Naive B cell (primary cell): ENCODE results near the gene KHDC4. TPM values are rescaled to one million over a fixed set of nuclear protein-coding genes. Genes with fewer than 3 reads are reported as not detected.
"Not testable (repeated sequence)": the region's sequence is repeated elsewhere in the genome, so short reads cannot be mapped to it uniquely, and the experiment has no call there.

Experiments used
- ATAC-seq, 2 donors: fragments of 150-1000 bp; cut with Tn5 transposase; 2 replicates each; pipeline ENCODE4 v1.10.0; 2021; ENCODE audit warnings: low read depth in 2 of 2, mild to moderate bottlenecking in 2 of 2, moderate library complexity in 2 of 2
- DNase-seq: peaks from one replicate; pipeline ENCODE4 v3.0.0; 2022
- H3K27ac Mint-ChIP-seq, 6 donors: one replicate each; pipeline ENCODE4 v1.8.0; 2020 to 2022; ENCODE audit warnings: mild to moderate bottlenecking in 6 of 6, mixed read lengths in 6 of 6, moderate library complexity in 5 of 6, inconsistent platforms in 2 of 6
- H3K27me3 Mint-ChIP-seq, 3 donors: one replicate each; pipeline ENCODE4 v1.8.0; 2021 to 2022; ENCODE audit warnings: mixed read lengths in 3 of 3, mild to moderate bottlenecking in 1 of 3
- H3K36me3 Mint-ChIP-seq, 2 donors: one replicate each; pipeline ENCODE4 v1.8.0; 2020 to 2022; ENCODE audit warnings: mixed read lengths in 2 of 2, inconsistent platforms in 1 of 2, mild to moderate bottlenecking in 1 of 2
- H3K4me1 Mint-ChIP-seq, 3 donors: one replicate each; pipeline ENCODE4 v1.8.0; 2020 to 2022; ENCODE audit warnings: mixed read lengths in 3 of 3, inconsistent platforms in 1 of 3, mild to moderate bottlenecking in 1 of 3, moderate library complexity in 1 of 3
- H3K4me3 Mint-ChIP-seq, 8 donors: one replicate each; pipeline ENCODE4 v1.8.0; 2020 to 2022; ENCODE audit warnings: mild to moderate bottlenecking in 8 of 8, mixed read lengths in 8 of 8, moderate library complexity in 8 of 8, inconsistent platforms in 2 of 8
- H3K9me3 Mint-ChIP-seq, 7 donors: one replicate each; pipeline ENCODE4 v1.8.0; 2020 to 2022; ENCODE audit warnings: mixed read lengths in 7 of 7, mild to moderate bottlenecking in 5 of 7, inconsistent platforms in 2 of 7, moderate library complexity in 1 of 7
- polyA plus RNA-seq, 6 donors: library from polyadenylated mRNA; unstranded; fragments of 300-500 nt; fragmentation: Illumina TruSeq; gene quantifications; one replicate each; pipeline ENCODE4 v1.2.3, GENCODE V29; 2021; ENCODE audit warnings: low read depth in 6 of 6

The KHDC4 gene
- polyA plus RNA-seq, 6 donors from 2014 or later, result 5.5 to 10.7 (median 7.2) TPM

- H3K27ac Mint-ChIP-seq, result no peak overlapping the region
- no peak for ATAC-seq
These were observed 36.5 kb downstream of the KHDC4 start for GRCh38 chr1:155897746-155898145.

GRCh38 chr1:155896476-155896875 is 37.7 kb downstream of the KHDC4 start:
- not testable (repeated sequence) for H3K4me1 Mint-ChIP-seq, H3K4me3 Mint-ChIP-seq, H3K9me3 Mint-ChIP-seq, DNase-seq, ATAC-seq, H3K27me3 Mint-ChIP-seq
- Mint-ChIP-seq H3K36me3 (peaks cover 12 to 21% of the 10 kb centered on the region in 2 donors), H3K27ac (peak overlapping the region in 2 of 6 donors; percentile 43 to 56)

More at GRCh38 chr1:155897746-155898145, 36.5 kb downstream of the KHDC4 start:
- H3K4me3 Mint-ChIP-seq, result no peak overlapping the region
- no peaks in the 10 kb centered on the region for H3K27me3 Mint-ChIP-seq
- DNase-seq, result no peak
- H3K36me3 Mint-ChIP-seq, result peaks cover 12 to 21% of the 10 kb centered on the region in 2 donors
- no peaks in the 10 kb centered on the region for H3K9me3 Mint-ChIP-seq
- no peaks in the 10 kb centered on the region for H3K4me1 Mint-ChIP-seq

GRCh38 chr1:155895617-155896016 is 38.6 kb downstream of the KHDC4 start:
- not testable (repeated sequence) for H3K4me1 Mint-ChIP-seq, H3K9me3 Mint-ChIP-seq, DNase-seq, H3K27me3 Mint-ChIP-seq, ATAC-seq, H3K27ac Mint-ChIP-seq, H3K4me3 Mint-ChIP-seq
- peaks cover 11 to 21% of the 10 kb centered on the region in 2 donors for H3K36me3 Mint-ChIP-seq

GRCh38 chr1:155893389-155894142 is 40.6 kb downstream of the KHDC4 start:
- H3K4me3 Mint-ChIP-seq, result no peak overlapping the region
- peak overlapping the region in 1 of 6 donors; percentile 2 for H3K27ac Mint-ChIP-seq
- no peak for DNase-seq
- peaks cover 0 to 6% of the 10 kb centered on the region in 2 donors for H3K36me3 Mint-ChIP-seq
- no peaks in the 10 kb centered on the region for H3K9me3 Mint-ChIP-seq
- H3K27me3 Mint-ChIP-seq, result no peaks in the 10 kb centered on the region
- H3K4me1 Mint-ChIP-seq, result no peaks in the 10 kb centered on the region
- ATAC-seq, result no peak

GRCh38 chr1:155892796-155893195 is 41.4 kb downstream of the KHDC4 start:
- H3K4me3 Mint-ChIP-seq, result no peak overlapping the region
- no peaks in the 10 kb centered on the region for H3K4me1 Mint-ChIP-seq
- peaks cover 0 to 4% of the 10 kb centered on the region in 2 donors for H3K36me3 Mint-ChIP-seq
- no peaks in the 10 kb centered on the region for H3K27me3 Mint-ChIP-seq
- no peak for DNase-seq
- H3K27ac Mint-ChIP-seq, result peak overlapping the region in 1 of 6 donors; percentile 2
- no peaks in the 10 kb centered on the region for H3K9me3 Mint-ChIP-seq
- no peak for ATAC-seq

- DNase-seq, result no peak
- Mint-ChIP-seq H3K27ac (no peak overlapping the region), H3K4me3 (no peak overlapping the region), H3K9me3 (no peaks in the 10 kb centered on the region), H3K36me3 (no peaks in the 10 kb centered on the region), H3K27me3 (no peaks in the 10 kb centered on the region), H3K4me1 (no peaks in the 10 kb centered on the region)
- ATAC-seq, result no peak
These were observed 44.0 kb downstream of the KHDC4 start for GRCh38 chr1:155890251-155890650.

GRCh38 chr1:155889566-155889965 is 44.6 kb downstream of the KHDC4 start:
- no peak overlapping the region for H3K4me3 Mint-ChIP-seq
- DNase-seq, result no peak
- H3K27me3 Mint-ChIP-seq, result no peaks in the 10 kb centered on the region
- H3K4me1 Mint-ChIP-seq, result no peaks in the 10 kb centered on the region
- H3K9me3 Mint-ChIP-seq, result no peaks in the 10 kb centered on the region
- no peak for ATAC-seq
- no peak overlapping the region for H3K27ac Mint-ChIP-seq
- H3K36me3 Mint-ChIP-seq, result no peaks in the 10 kb centered on the region

GRCh38 chr1:155888481-155888880 is 45.7 kb downstream of the KHDC4 start:
- H3K27me3 Mint-ChIP-seq, result no peaks in the 10 kb centered on the region
- H3K36me3 Mint-ChIP-seq, result no peaks in the 10 kb centered on the region
- no peak overlapping the region for H3K4me3 Mint-ChIP-seq
- DNase-seq (no peak), ATAC-seq (no peak)
- peaks cover 0 to 6% (median 0%) of the 10 kb centered on the region in 3 donors for H3K4me1 Mint-ChIP-seq
- H3K27ac Mint-ChIP-seq, result no peak overlapping the region
- H3K9me3 Mint-ChIP-seq, result no peaks in the 10 kb centered on the region

- Mint-ChIP-seq H3K27me3 (no peaks in the 10 kb centered on the region), H3K4me3 (no peak overlapping the region), H3K27ac (no peak overlapping the region), H3K36me3 (no peaks in the 10 kb centered on the region), H3K9me3 (no peaks in the 10 kb centered on the region), H3K4me1 (peaks cover 6 to 21% (median 8%) of the 10 kb centered on the region in 3 donors)
- DNase-seq (no peak), ATAC-seq (no peak)
These were observed 49.2 kb downstream of the KHDC4 start for GRCh38 chr1:155884982-155885381.

GRCh38 chr1:155884031-155884960 is 49.9 kb downstream of the KHDC4 start:
- Mint-ChIP-seq H3K4me3 (peak overlapping the region in 1 of 8 donors; percentile 24), H3K36me3 (no peaks in the 10 kb centered on the region)

GRCh38 chr1:155882766-155883165 is 51.4 kb downstream of the KHDC4 start:
- Mint-ChIP-seq H3K36me3 (no peaks in the 10 kb centered on the region), H3K27ac (peak overlapping the region in 3 of 6 donors; percentile 21 to 79 (median 70)), H3K4me3 (no peak overlapping the region), H3K4me1 (peaks cover 6 to 21% (median 8%) of the 10 kb centered on the region in 3 donors), H3K27me3 (no peaks in the 10 kb centered on the region), H3K9me3 (no peaks in the 10 kb centered on the region)
- ATAC-seq, result no peak
- no peak for DNase-seq

More at GRCh38 chr1:155884031-155884960, 49.9 kb downstream of the KHDC4 start:
- peak overlapping the region in 2 of 6 donors; percentile 58 to 82 for H3K27ac Mint-ChIP-seq
- H3K9me3 Mint-ChIP-seq, result no peaks in the 10 kb centered on the region
- H3K4me1 Mint-ChIP-seq, result peaks cover 6 to 21% (median 8%) of the 10 kb centered on the region in 3 donors
- DNase-seq (no peak), ATAC-seq (no peak)
- H3K27me3 Mint-ChIP-seq, result no peaks in the 10 kb centered on the region

- Mint-ChIP-seq H3K27me3 (no peaks in the 10 kb centered on the region), H3K4me1 (peaks cover 6 to 21% (median 8%) of the 10 kb centered on the region in 3 donors), H3K9me3 (no peaks in the 10 kb centered on the region), H3K27ac (peak overlapping the region in 3 of 6 donors; percentile 11 to 79 (median 70)), H3K4me3 (peak overlapping the region in 1 of 8 donors; percentile 49), H3K36me3 (no peaks in the 10 kb centered on the region)
- DNase-seq (peak; percentile 9), ATAC-seq (peak; percentile 84 to 98)
These were observed 52.0 kb downstream of the KHDC4 start for GRCh38 chr1:155882235-155882634.

- no peak for ATAC-seq
- Mint-ChIP-seq H3K36me3 (no peaks in the 10 kb centered on the region), H3K27ac (no peak overlapping the region), H3K27me3 (no peaks in the 10 kb centered on the region), H3K4me1 (peaks cover 6 to 21% (median 8%) of the 10 kb centered on the region in 3 donors), H3K9me3 (no peaks in the 10 kb centered on the region), H3K4me3 (no peak overlapping the region)
- no peak for DNase-seq
These were observed 53.3 kb downstream of the KHDC4 start for GRCh38 chr1:155880950-155881349.
